HG03045 (cell line): Measurements from ENCODE around the gene NEUROD1.

Experiments
- ATAC-seq: cut with Tn5 transposase; IDR thresholded peaks from one replicate; pipeline ENCODE4 v1.9.1; 2021; ENCODE audit warnings: mild to moderate bottlenecking, moderate library complexity; ENCODE audit not compliant: unreplicated experiment

The NEUROD1 gene

DNA sequence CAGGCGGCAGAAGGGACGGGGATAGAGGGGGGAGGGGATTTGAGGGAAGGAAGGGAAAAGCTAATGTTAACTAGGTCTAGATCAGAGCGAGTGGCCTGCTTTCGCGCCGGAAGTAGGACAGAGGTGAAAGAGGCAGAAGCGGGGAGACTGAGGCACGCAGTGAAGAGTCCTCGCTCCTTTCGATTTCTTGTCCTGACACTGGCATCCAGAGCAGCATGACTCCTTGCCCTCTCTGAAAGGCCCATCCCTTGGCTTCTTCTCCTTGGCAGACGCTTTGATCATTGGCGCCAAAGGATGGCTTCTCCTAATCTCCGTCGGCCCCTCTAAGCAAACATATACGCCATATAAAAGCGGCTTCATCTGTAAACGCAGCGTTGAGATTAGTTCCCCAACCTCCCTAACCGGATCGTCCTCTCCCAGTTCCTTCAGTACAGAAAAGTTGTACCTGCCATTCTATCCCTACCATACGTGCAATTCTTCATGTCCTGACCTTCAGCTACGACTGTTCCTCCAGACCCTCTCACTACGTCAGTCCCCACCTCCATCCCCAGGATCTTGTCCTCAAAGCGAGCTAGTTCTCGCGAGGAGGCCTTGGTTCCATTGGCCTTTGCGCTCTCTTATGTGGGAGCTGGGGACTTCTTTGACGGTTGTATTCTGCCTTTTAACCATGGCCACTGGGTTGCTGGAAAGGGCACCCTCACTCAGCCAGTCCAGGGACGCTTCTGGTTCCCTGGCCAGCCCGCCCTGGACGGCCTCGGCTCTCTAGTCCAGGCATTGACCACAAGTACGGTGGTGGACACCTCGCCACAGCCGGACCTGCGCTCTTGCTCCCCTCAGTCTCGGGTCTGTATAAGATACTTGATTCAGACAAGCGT lies 857 bp upstream of the NEUROD1 start:
- no peak for ATAC-seq

DNA sequence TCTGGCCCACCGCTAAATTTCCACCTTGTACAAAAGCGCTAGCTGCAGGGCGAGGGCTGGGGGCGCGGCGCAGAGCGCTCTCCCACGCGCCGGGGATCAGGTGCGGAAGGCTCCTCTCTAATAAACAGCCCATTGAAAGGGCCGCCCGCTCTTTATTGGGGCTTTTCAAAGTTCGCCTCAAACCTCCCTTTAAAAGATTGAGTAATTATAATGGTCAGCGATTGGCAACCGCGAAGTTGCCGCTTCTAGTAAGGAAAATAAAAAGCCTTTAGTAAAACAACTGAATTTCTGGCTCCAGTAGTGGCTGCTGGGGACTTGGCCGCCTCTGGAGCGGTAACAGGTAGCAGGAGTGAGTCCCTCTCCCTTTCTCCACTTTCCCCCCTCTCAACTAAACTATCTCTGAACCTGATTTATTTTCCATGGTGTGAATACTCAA lies 755 bp downstream of the NEUROD1 start:
- ATAC-seq = no peak

DNA sequence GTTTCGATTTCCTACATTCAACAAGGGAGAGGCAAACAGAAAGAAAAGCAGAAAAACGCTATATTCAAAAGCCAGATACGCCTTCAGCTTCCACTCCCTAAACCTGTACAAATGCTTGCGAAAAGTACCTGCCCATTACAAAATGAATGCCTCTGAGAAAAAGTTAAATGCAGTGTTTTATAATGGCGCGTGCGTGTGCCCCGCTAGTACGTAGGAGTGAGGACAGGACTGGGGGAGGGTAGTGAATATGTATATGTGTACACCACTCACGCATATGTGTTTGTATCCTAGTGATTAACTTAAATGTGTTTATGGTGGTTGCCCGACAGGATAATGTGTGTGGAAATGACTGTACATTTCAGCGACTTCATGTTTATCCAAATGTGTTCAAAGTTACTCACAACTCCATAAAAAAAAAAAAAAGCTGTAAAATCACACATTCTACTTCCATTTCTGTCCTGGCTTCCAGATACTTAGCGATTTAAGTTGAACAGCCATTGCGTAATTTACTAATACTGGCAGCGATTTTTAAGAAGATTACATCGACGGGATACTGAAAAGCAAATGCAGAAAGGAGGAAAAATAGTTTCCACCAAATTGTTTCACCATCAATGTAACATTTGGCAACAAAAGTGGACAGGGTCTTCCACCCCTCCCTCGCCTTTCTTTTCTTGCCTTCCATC lies 1.3 kb downstream of the NEUROD1 start:
- ATAC-seq = no peak

DNA sequence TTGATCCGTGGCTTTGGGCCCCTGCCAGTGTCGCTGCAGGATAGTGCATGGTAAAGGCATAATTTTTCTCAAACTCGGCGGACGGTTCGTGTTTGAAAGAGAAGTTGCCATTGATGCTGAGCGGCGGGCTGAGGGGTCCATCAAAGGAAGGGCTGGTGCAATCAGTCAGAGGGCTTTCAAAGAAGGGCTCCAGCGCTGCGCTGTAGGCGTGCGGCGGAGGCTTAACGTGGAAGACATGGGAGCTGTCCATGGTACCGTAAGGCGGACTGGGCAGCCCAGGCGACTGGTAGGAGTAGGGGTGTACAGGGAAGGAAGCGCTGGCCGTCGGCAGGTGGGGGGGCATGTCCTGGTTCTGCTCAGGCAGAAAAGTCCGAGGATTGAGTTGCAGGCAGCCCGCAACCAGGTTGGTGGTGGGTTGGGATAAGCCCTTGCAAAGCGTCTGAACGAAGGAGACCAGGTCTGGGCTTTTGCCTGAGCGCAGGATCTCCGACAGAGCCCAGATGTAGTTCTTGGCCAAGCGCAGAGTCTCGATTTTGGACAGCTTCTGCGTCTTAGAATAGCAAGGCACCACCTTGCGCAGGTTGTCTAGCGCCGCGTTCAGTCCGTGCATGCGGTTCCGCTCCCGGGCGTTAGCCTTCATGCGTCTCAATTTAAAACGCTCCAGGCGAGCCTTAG lies 2.3 kb downstream of the NEUROD1 start:
- ATAC-seq = no peak

DNA sequence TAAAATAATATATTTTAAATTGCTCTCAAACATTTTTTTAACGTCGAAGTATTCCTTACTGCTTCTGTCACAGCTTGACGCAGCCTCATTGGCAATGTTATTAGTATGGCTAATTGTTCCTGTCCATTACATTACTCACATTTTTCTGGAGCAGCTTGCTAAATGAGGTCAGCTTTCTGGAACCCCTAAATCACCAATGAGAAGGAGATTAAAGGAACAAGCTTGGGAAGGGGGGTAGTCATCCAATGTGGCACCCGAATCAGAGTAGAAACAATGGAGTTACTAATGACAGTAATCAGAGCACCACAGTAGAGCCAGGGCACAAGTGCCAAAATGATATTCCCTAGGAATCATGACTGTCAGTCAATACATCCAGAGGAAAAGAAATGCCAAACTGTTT lies 5.1 kb downstream of the NEUROD1 start:
- ATAC-seq = no peak

DNA sequence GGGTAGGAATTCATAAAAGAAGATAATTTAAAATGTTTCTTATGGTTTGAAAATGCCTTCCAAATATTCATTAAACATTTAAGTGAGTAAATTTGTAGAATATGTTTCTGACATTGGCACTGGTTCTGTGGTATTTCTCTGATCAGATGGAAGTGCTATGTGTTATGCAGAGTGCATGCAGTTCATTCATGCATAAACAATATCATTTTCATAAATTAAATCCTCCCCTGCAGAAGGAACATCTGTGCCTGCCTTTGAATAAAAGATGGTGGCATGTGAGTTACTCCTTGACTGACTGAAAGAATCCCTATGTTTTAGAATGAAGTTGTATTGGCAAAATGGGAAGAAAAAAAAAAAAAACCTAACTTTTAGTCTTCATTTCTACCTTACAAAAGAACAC lies 5.9 kb downstream of the NEUROD1 start:
- ATAC-seq = no peak

DNA sequence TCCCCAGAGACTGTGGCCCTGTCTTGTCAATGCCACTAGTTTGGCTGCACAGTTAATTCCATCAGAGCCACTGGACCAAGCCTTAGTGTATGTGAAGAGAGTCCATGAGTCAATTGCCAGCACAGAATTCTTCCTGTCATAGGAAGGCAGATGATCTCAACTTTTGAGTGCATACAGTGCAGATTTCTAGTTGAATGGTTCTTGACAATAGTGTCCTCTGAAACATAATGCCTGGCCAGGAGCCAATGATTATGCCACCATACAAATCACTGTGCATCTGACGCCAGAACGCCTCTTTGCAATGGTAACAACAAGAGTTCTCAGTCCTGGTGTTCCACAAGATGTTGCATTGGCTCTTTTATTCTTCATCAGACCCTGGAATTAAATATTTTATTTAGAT lies 7.1 kb downstream of the NEUROD1 start:
- ATAC-seq = peak; percentile 31

DNA sequence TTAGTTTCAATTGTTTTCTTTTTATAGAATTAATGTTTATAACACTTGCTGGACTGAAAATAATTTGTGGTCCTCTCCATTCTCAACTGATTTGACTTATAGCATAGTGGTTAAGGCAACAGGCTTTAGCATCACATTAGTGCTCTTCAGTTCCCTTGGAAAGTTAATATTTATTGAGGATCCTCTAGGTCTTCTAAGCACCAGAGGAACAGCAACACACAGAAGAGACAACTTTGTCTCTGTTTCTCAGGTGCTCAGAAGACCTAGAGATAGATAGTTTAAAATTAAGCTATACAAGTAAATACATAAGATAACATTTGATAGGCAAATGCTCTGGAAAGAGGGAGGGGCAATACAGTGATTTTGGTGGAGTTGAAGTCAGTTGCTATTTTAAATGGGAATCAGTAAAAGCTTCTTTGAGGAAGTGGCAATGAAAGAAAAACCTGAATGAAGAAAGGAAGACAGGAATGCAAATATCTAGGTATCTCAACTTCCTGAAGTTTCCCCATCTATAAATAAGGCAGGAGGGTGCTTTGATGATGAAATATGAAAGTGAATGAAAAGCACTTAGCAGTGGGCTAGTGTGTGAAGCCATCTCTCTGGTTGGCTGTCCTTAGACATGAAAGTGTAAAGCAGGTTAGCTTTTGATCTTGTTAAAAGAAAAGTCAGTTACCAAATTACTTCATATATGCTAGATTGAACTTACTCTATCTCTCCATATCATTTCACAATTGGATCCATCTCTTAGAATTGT lies 7.9 kb downstream of the NEUROD1 start:
- peak; percentile 86 for ATAC-seq

DNA sequence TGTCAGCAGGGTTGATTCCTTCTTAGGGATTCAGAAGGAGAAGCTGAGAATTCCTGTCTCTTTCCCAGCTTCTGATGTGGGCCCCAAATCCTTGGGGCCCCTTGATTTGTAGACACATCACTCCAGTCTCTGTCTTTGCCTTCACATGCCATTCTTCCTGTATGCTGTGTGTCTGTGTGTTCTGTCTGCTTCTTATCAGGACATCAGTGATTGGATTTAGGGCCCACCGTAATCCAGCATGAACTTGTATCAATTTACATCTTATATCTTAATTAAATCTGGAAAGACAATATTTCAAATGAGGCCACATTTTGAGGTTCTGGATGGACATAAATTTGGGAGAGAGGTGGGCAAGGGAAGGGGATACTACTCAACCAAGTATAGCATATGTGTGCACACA lies 9.7 kb downstream of the NEUROD1 start:
- ATAC-seq = no peak

DNA sequence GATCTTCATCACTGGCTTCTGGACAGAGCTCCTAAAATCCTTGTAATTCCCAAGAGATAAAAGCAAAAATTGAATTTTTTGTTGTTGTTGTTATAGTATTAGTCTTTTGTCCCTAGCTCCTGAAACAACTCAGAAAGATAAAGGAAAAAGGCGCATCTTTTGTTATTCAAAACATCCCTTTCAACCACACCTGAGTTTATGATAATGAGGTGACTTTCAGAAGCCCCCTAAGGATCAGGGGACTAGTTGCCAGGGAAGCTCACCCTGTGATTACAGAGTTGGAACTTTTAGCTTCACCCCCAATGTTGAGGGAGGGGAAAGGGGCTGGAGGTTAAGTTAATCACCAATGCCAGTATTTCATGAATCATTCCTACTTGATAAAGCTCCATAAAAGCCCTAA lies 13.1 kb downstream of the NEUROD1 start:
- ATAC-seq = no peak

DNA sequence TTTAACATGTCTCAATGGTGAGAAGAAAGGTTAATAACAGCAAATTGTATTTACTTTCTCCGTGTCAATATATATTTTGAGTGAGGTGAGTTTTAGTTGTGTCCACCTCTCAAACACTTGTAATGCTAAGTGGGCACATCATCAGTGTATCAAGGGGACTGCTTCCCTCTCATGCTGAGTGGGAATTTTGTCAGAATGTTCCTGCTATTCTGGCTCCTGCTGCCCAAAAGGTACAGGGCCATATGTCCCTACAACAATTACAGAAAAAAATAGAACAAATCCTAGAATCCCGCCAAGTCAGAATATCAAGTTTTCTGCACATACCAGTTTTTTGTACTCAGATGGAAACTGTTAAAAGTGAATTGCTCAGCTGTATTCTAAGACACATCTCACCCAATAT lies 18.0 kb downstream of the NEUROD1 start:
- ATAC-seq = no peak

DNA sequence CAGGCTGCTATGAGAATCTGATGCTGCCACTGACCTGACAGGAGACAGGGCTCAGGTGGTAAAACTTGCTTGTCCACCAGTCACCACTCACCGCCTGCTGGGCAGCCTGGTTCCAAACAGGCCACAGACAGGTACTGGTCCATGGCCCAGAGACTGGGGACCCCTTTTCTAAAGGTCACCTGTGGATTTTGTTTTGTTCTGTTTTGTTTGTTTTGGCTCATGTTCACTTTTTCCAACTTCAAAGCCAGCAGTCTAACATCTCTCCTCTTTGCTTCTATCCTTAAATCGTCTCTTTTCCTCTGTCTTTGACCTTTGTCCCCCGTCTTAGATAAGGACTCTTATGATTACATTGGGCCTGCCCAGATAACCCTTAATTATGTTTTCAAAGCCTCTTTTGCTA lies 20.1 kb downstream of the NEUROD1 start:
- ATAC-seq = no peak

DNA sequence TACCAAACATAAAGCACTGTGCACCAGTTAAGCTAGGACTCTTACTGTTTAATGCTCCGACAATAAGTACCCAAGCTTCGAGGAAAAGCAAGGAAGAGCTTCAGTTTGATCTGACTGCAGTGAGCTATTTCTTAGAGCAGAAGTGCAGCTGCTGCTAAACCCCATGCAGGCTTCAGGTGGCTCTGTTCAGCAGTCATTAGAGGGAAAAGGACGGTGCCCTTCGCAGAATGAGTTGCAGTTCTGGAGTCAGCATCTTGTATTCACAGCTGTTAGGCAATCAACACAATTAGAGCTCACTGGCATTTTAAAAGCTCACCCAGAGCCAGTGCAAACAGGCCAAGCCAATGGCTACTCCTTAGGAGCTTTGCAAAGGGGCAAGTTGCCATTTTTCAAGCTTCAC lies 21.9 kb downstream of the NEUROD1 start:
- ATAC-seq = no peak

DNA sequence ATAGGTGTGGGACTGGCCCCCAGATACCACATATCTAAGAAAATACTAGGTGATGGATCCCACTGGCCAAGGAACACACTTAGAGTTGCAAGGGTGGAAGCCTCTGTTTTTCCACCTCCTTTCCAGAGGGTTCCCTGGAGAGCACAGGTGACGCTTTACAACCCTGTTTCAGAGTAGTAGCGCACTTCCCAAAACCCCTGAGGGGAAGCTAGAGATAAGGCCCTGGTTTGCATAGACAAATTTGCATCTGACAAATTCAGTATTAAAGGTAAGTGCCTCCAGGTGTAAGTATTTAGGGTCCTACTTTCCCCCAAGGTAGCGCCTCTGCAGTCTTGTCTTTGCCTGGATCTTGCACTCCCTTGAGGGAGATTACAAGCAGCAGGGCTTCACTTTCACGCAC lies 22.9 kb downstream of the NEUROD1 start:
- no peak for ATAC-seq

DNA sequence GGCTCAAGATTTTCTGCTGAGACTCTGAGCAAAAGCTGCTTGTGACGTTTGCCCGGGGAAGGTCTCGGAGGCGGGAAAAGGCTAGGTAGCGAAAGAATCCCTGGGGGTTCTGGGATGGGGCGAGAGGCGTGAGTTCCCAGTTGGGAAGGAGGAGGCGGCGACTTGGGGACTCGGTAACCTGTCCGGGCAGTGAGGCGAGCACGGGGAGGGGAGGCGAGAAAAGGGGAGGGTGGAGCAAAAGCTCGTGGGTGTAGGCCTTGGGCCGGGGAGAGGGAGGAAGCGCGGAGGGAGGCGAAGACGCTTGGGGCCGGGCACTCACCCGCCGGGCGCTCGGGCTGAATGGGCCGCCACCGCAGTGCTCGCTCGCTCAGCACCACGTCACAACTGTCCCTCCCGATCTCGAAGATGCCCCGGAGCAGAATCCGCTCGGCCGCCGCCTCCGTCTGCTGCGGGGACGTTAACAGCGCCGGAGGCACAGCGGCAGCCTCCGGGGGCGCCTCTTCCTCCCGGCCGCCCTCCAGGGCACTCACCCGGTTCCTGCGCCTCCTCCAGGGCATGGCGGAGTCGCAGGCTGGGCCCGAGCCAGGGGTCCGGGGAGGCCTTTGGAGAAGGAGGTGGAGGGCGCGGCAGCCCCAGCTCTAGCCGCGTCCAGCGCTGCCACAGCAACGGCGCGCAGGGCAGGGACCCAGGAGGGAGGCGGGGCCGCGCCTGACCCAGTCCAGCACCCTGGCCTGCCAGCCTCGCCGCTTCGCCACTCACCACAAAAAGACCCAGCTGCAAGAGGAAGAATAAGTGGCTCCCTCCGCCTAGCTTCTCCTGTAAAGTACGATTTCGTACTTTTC lies 23.6 kb downstream of the NEUROD1 start, which contains the start of gene CERKL:
Gene CERKL, minus strand, starts transcription at position 656 of the 842 bp plus-strand sequence. Its CDS starts 99 bp downstream, at position 557.
- peak; percentile 93 for ATAC-seq

DNA sequence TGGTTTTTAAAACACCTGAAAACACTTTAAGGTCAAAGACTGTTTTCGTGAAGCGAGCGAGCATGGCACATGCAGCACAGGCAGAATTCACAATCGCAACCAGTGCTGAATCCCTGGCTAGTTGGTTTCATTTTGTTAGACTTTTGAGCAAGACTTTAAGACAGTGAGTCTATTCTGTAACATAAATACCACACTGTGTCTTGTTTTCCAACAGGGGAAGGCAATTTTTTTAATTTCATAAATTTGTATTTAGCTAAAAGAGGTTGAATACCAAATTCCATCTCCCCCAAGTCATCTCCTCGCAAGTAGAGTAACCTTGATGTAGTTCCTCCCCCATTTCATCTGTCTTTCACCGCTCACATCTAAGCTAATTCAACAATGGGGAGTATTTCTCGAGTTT lies 24.8 kb downstream of the NEUROD1 start:
- ATAC-seq = no peak

DNA sequence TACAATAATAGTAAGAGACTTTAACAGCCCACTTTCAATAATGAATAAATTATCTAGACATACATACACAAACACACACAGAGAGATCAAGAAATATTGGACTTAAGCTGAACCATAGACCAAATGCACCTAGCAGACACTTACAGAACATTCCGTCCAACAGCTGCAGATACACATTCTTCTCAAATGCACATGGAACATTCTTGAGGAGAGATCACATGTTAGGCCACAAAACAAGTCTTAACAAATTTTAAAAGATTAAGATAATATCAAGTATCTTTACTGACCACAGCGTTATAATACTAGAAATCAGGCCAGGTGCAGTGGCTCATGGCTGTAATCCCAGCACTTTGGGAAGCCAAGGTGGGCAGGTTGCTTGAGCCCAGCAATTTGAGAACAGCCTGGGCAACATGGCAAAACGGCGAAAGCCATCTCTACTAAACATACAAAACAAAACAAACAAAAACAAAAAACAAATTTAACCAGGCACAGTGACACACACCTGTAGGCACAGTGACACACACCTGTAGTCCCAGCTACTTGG lies 30.8 kb downstream of the NEUROD1 start:
- ATAC-seq = no peak

DNA sequence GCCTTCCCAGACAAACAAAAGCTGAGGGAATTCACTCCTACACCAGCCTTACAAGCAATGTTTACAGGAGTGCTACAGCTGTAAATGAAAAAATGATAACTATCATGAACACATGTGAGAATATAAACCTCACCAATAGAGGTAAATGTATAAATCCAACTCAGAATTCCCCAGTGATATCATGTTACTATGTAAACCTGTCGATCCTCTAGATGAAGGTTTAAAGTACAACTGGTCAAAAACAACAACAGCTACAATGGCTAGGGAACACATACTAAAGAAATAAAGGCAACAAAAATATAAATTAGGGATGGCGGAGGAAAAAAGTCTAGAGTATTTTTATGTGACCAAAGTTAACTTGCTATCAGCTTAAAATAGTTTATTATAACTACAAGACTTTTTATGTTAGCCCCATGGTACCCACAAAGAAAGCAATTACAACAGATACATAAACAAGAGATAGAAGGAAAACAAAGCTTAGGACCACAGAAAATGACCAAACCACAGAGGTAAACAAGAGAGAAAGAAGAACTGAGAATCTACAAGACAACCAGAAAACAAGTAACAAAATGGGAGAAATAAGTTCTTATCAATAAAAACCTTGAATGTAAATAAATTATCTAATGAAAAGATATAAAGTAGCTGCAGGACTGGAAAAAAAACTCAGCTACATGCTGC lies 31.7 kb downstream of the NEUROD1 start:
- ATAC-seq = no peak

DNA sequence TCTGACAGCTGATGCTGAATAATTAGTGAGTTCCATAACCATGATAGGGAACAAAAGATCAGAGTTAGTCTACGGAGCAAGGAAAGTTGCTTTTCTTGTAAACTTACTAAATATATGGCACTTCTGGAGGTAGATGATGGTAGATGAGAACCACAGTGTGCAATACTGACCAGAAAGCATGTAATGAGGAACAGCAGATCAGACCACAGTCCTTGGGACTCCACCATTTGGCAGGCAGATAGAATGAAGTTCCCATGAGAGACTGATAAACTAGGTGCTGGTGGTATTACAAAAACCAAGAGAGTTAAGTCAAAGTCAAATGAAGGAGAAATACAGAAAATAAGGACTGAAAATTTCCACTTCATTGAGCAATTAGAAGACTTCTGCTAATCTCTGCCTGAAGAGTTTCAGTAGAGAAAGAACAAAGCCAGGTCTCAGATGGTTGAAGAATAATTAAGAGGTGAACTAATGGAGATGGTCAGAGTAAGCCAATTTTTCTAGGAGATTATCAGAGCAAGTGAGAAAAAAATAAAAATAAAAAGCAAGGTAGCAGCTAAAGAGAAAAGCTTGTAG lies 33.8 kb downstream of the NEUROD1 start:
- no peak for ATAC-seq
